GM21737 (cell line): ENCODE measurements around the gene ZMYND10.

Experiments used
- ATAC-seq: cut with Tn5 transposase; IDR thresholded peaks from one replicate; pipeline ENCODE4 v1.9.1; 2021; ENCODE audit warnings: mild to moderate bottlenecking, moderate library complexity; ENCODE audit not compliant: unreplicated experiment

Gene ZMYND10

DNA sequence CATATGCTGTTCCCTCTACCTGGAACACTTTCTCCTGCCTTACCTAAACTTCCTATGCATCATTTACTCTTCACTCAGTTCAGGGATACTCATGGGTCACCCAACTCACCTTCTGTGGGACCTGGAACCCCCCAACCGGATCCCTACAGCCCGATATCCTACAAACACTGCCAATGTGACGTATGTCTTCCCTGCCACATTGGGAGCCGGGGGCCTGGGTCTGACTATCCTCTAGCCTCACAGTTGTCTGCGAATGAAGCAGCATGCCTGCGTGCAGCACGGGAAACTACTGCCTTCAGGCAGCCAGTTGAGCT is 4.6 kb upstream of the ZMYND10 start:
- ATAC-seq, result no peak

DNA sequence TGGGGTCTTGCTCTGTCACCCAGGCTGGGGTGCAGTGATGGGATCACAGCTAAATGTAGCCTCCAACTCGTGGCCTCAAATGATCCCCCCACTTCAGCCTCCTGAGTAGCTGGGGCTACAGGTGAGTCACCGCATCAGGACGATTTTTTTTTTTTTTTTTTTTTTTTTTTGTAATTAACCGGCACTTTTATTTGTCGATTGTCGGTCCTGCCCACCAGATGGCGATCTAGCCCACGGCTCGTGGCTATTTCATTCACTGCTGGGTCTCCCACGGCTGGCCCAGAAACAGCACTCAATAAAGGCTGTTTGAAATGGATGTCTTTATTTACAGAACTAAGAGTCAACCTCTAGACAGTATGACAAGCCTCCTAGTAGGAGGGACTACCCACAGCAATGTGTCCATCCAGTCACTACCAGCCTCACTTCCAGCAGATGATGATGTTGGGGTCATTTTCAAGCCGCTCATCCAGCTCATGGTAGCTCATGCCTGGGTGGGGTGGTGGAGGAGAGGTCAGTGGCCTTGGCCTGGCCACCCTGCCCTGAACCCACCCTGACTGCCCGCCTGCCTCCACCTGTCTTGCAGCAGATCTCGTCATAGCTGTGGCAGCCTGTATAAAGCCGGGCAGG is 1.8 kb upstream of the ZMYND10 start:
- no peak for ATAC-seq

DNA sequence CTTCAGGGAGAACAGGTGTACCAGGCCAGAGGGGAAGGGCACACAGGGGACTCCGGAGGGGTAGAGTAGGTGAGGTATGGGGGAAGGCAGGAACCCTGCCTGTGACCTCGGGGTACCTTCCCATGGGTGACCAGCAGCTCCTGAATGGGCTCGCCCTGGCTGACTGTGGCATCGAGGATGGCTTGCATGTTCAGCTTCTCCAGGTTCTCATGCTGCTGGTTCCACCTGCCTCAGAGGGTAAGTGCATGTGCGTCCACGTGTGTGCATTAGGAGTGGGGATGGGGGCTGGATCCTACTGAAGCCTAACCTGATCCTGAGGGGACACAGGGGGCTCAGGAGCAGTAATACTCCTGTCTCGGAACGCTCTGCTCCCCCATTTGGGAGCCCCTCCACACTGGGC is 524 bp downstream of the ZMYND10 start:
- no peak for ATAC-seq

DNA sequence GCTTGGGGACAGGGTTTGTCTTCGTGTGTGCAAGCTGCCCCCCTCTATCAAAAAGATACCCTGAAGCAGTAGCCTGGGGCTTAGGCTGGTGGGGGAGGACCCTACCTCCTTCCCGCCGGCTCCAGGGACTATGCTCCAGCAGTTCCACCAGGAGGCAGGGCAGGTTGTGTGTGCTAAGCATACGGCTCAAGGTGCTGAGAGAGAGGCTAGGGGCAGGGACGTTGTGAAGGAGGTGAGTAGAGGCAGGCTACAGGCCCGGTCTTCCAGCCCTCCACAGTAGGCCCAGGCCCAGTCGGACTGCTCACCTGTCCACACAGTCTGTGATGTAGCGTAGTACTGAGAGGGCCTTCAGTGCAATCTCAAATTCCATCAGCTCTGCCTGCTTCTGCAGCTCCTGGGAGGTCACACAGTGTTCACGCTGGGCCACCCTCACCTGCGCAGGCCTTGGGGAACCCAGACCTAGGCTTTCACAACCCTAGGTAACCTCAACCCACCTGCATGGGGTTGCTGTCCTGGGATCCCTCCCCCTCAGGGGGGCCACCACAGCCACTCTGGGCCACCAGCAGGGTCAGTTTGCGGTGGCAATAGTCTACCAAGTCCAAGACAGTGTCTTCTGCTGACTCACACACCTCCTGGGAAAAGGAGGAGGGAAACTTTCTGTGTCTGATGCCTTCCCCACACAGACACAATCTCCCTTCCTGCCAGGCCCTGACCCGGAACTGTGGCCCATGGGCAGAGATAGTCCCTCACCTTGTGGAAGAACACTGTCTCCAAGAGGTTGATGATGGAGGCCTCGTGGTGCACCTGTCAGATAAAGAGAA is 2.5 kb downstream of the ZMYND10 start:
- ATAC-seq, result no peak

DNA sequence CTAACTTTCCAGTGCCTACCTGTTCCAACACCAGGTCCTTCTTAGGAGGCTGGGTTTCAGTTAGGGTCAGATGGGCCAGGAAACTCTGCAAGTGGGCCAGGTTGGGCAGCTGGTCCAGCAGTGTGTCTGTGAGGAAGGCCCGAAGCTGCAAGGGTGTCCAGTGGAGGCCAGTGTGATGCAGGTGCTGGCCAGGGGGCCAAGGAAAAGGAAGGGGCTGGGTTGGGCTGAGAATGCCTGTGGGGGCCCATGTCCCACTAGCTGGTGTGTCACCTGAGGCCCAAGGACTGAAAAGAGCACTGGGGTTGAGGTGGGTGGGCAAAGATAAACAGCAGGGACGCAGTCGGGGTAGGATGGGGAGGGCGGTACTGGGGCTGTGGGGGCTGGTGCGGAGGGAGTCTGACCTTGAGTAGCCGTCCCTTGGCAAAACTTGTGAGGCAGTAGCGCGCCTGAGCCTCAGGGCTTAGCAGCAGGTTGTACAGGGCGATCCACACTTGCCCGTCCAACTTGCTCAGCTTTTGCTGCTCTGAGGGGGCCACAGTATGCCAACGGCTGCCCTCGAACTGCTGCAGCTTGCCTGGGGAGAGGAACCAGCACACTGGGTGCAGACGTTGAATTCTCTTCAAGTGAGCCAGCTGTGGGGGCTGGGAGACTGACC is 3.4 kb downstream of the ZMYND10 start:
- no peak for ATAC-seq

DNA sequence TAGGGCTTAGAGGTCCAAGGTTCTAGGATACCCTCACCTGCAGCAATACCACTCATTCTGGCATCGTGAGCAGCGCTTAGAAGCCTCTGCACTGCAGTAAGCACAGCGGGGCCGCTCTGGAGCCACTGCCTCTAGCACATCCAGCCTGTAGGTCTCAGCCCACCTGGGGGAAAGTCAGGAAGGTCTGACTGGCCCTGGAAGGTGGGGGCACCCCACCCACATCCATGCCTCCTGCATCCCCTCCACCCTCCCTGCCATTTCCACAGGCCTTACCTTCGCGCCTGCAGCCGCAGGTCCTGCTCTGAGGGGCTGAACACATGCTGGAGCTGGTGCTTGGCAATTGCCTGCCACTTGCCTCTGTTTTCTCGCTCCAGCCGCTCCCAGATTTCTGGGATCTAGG is 4.0 kb downstream of the ZMYND10 start:
- no peak for ATAC-seq

DNA sequence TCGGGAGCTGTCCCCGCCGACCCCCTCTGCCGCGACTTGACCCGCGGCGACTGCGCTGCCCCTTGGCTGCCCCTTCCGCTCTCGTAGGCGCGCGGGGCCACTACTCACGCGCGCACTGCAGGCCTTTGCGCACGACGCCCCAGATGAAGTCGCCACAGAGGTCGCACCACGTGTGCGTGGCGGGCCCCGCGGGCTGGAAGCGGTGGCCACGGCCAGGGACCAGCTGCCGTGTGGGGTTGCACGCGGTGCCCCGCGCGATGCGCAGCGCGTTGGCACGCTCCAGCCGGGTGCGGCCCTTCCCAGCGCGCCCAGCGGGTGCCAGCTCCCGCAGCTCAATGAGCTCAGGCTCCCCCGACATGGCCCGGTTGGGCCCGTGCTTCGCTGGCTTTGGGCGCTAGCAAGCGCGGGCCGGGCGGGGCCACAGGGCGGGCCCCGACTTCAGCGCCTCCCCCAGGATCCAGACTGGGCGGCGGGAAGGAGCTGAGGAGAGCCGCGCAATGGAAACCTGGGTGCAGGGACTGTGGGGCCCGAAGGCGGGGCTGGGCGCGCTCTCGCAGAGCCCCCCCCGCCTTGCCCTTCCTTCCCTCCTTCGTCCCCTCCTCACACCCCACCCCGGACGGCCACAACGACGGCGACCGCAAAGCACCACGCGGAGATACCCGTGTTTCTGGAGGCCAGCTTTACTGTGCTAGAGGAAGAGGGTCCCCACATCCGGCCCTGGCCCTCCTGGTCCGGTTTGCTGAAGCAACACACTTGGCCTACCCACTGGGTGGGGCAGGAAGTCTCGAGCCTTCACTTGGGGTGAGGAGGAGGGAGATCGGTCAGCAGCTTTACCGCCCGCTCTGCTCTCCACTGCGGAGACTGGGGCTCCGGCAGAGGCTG is 4.8 kb downstream of the ZMYND10 start, which contains the start of gene RASSF1:
Gene RASSF1 (minus strand): TSS at position 389 of the 882 bp plus-strand sequence. CDS start 31 bp downstream, at position 358.
- ATAC-seq, result no peak

DNA sequence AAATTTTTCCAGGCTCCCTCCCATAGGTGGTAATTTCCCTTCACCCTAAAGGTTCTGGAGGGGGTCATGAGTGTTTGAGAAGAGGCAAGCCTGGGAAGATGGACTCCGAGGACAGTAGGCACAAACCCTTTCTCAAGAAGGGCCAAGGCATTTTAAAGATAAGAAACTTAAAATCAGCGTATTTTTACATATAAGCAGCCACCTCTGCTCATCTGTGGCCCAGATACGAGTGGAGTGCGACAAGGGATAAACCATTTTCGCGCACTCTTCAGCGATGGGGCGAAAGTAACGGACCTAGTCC is 5.4 kb downstream of the ZMYND10 start:
- no peak for ATAC-seq

DNA sequence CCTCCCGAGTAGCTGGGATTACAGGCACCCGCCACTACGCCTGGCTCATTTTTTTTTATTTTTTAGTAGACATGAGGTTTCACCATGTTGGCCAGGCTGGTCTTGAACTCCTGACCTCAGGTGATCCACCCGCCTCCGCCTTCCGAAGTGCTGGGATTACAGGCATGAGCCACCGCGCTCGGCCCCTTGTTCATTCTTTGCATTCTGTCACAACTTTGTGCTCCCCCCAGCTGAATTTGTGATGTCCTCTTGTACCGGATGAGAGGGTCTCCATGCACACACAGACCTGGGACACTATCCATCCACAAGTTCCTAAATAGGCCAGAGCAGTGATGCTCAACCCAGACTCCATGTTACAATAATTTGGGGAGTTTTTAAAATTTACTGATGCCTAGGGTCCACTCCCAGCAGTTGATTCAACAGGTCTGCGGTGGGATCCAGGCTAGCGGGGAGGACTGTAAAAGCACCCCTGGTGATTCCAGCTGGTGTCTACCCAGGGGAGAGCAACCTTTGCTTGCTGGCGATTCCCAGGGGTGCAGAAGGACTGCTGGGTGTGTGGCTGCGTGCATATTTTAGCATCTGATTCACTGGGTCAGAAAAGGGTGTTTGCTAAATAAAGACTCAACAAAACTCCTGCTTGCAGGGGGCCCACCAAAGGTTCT is 5.9 kb downstream of the ZMYND10 start:
- ATAC-seq, result no peak

DNA sequence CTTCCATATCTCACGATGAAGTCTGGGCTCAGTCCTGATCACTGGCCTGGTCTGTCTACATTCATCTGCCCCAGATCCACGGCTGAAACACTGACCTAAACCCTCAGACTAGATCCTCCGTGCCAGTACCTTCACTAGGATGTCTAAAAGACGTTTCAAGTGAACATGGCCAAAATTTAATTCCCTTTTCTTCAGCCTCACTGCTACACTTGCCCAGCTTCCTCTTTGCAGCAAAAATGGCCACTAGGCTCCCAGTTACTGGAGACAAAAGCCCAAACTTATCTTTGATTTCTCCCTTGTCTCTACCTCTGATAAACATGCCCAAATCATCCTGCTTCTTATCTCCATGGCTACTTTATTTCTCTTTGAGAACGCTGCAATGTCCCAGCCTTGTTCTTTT is 6.6 kb downstream of the ZMYND10 start:
- ATAC-seq, result no peak

DNA sequence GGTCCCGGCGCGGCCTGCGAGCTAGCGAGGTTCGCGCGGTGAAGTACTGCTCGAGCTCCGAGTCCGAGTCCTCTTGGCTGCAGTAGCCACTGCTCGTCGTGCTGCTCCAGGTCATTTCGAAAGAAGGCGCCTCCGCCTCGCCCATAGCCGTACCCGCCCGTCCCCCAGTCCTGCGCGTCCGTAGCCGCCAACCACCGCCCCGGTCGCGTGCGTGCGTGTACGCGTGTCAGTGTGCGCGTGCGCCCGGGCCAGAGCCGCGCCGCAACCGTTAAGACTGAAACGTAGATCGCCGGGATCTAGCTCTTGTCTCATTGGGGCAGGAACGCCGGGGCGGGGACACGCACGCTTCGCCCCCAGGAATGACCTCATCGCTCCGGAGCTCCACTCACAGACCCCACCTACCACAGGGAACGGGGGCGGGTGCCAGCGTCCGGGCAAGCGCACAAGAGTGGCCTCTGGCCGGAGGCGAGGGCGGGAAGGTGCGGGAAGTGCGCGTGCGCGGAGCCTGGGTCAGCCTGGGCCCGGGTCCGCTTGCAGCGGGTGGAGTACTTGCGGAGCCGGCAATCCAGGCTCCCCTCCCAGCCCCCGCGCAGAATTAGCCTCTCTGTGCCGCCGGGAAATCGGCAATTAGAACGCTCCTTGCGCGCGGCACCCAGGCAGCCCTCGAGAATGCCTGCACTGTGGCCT is 8.2 kb downstream of the ZMYND10 start:
- ATAC-seq, result peak; percentile 66

DNA sequence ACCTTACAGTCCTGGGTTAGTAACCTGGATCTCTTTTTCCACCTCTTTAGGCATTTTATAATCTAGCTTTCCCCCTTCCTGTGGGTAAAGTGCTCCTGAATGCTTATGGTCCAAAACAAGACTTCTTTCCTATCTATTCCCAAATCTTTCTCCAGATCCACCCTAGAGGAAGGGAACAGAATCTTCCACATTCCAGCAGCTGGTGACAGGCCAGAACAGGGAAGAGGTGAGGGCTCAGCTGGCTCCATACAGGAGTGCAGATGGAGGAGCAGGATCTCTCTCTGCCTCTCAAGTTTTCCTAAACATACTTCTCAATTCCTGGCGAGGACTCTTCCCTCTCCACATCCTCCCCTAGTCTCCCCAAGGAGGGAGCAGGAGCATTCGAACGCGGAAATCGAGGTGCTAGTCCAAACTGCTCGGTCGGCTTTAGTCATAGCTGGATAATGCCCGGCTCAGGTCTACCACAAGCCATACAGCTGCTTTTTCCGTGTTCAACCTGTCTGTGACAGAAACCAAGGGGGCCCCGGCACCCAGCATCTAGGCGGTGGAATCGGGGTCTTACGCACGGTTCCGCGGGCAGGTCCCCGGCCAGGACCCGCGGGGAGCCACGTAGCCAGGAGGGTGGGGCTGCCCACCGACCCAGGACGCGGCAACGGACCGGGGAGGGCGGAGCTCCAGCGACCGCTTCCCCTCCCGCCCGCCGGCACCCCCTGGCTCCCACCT is 8.9 kb downstream of the ZMYND10 start:
- peak; percentile 29 for ATAC-seq

DNA sequence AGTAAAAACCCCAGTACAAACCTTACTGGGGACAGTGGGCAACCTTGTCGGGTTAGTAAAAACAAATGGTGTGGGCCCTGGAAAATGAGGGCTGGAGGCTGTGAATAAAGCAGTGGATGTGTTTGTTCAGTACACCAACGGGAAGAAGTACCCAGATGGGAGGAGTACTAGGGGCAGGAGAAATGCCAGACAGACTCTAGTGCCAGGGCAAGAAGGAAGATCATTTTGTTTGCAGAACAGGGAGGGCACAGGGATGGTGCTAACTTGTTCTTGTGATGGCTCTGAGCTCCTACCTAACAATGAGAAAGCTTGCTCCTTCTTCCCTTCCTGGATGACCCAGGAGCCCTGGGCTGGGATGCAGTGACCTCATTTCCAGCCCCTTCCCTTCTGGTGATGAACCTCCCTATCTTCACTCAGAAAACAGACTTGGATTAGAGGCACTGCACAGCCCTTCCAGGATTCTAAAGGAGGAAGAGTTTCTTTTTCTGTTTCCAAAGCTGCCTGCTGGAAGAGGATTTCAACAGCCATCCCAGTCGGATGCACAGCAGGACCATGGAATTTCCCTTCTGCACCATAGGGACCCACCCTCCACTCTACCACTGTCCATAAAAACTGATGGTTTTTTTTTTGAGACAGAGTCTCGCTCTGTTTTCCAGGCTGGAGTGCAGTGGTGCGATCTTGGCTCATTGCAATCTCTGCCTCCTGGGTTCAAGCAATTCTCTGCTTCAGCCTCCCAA is 11.0 kb downstream of the ZMYND10 start:
- no peak for ATAC-seq

DNA sequence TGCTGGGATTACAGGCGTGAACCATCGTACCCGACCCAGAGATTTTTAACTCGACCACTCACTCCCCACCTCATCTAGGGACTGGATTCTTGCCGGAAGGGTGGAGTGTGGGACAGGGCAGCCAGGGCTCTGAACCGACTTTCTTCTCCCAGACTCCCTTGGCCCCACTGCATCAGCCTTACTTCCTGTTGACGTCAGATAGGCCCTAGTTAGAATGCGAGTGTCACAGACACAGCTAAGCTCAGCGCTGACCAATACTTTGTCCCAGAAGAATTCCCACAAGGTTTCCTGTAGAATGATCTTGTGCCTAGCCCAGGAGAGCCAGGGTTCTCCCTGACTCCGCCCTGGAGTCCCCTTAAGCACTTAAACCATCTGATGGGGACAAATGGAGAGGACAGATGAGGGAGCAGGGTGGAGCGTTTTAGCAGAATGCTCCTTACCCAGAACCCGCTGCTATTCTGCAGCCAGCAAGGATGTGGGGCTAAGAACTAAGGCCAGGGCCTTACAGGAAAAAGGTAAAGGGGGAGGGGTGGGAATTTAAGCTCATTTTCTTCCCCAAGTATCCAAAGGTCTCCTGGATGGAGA is 11.7 kb downstream of the ZMYND10 start:
- ATAC-seq, result no peak

DNA sequence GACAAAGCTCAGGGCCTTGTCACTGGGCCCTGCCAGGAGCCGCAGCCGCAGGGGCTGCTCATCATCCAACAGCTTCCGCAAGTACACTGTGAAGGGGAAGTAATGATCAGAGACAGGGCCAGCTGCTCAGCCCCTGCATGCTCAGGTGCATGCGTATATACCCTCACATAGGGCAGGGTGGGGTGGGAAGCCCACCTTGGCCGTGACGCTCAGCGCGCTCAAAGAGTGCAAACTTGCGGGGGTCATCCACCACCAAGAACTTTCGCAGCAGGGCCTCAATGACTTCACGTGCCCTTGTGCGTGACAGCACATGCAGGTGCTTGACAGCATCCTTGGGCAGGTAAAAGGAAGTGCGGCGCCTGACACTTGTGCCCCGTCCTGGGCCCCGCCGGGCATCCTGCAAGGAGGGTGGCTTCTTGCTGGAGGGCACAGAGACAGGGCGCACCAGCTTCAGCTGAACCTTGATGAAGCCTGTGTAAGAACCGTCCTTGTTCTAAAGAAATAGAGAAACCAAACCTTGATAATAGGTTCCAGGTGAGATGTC is 14.1 kb downstream of the ZMYND10 start:
- ATAC-seq, result no peak

DNA sequence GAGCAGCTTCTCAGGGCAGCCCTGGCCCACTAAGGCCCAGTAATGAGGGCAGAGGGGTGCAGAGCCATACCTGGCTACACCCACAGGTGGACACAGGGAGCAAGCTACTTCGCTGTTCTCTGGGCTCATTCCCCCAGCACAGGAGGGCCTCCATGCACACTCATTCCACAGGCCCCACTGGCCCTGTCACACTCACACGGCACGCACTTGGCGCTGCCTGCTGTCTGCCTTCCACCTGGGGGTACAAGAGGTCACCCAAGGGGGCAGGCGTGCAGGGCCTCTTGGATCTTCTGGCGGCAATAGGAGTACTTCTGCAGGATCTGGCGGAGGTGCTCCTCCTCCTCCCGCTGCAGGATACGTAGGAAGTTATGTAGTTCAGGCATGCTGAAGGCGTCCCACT is 15.2 kb downstream of the ZMYND10 start:
- ATAC-seq, result no peak

DNA sequence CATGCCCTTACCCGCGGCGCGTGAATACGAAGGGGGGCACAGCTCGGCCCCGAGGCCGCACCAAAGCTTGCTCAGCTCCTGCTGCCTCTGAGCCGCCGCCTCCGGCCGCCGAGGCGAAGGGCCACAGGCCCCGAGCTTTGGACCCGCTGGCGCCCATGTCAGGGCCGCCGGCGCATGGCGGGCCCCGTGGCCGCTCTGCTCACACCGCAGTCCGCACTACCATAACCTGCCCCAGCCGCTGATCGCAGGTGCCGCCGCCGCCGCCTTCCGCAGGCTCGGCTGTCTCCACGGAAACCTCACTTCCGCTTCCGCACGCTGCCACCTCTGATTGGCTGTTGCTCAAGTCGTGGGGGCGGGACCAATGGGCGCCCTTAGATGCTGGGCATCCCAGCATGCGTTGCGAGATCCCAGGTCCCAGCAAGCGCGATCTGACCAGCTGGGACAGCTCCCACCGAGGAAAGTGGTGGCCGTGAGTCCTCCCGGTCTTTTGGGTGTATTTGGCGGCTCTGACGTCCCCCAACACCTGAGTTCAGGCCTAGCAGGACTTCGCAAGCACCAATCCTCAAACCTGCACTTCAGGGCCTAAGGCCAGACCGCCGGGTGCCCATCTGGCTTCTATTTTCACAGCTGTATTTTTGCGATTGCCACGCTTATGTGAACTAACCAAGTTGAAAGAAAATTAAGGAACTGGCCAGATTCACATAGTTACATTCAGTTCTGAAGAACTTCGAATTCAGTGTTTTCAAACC is 17.4 kb downstream of the ZMYND10 start, which contains the start of gene TUSC2:
Gene TUSC2 (minus strand): TSS at position 281 of the 749 bp plus-strand sequence. CDS start 124 bp downstream, at position 157.
- ATAC-seq, result peak; percentile 75
